CD4-positive, alpha-beta T cell (primary cell): Measurements from ENCODE around the gene GOPC. TPM values are rescaled to one million over a fixed set of nuclear protein-coding genes. Genes with fewer than 3 reads are reported as not detected.

ENCODE experiments used
- ATAC-seq: fragments of 200-7000 bp; cut with Tn5 transposase; one replicate; pipeline ENCODE4 v1.10.0; 2022; ENCODE audit warnings: mild to moderate bottlenecking; ENCODE audit not compliant: poor library complexity
- CTCF ChIA-PET: fragments of 350-600 bp; sonication (Branson Sonifier 250); formaldehyde crosslinking; loops from one replicate; lab custom pipeline; 2021; ENCODE audit warnings: antibody characterized with exemption, inconsistent platforms; lab: Charles Lee
- POLR2A ChIA-PET: fragments of 350-600 bp; sonication (Branson Sonifier 250); formaldehyde crosslinking; loops from one replicate; lab custom pipeline; 2021; ENCODE audit warnings: antibody characterized with exemption, inconsistent platforms; lab: Charles Lee
- DNase-seq, 14 experiments: peaks; one replicate each; pipeline ENCODE4 v3.0.0-alpha.2; 2013 to 2020; ENCODE audit warnings: mixed read lengths in 2 of 14
- H3K27ac ChIP-seq, 2 donors: one replicate each; pipeline versions ENCODE4 v1.5.1 to v1.7.0; 2013; ENCODE audit warnings: low read length in 2 of 2, low read depth in 1 of 2, mild to moderate bottlenecking in 1 of 2
- H3K27me3 ChIP-seq, 2 experiments: 1 replicate in 1 of 2; 2 replicates in 1 of 2; pipeline versions ENCODE4 v1.6.1 to v1.7.0; 2013; ENCODE audit warnings: low read length in 2 of 2, control low read depth in 1 of 2, mild to moderate bottlenecking in 1 of 2, moderate library complexity in 1 of 2; ENCODE audit not compliant: insufficient read depth in 2 of 2, control insufficient read depth in 1 of 2
- H3K36me3 ChIP-seq: one replicate; pipeline ENCODE4 v1.6.1; 2013; ENCODE audit warnings: low read length, control low read depth; ENCODE audit not compliant: insufficient read depth
- H3K4me1 ChIP-seq: one replicate; pipeline ENCODE4 v1.6.1; 2013; ENCODE audit warnings: low read length, control low read depth; ENCODE audit not compliant: insufficient read depth
- H3K4me3 ChIP-seq: one replicate; pipeline ENCODE4 v1.5.1; 2013; ENCODE audit warnings: mild to moderate bottlenecking, low read length, moderate library complexity
- H3K9me3 ChIP-seq, 2 experiments: 1 replicate in 1 of 2; 2 replicates in 1 of 2; pipeline versions ENCODE4 v1.6.1 to v1.7.0; 2013; ENCODE audit warnings: low read length in 2 of 2, mild to moderate bottlenecking in 2 of 2, control low read depth in 1 of 2, moderate library complexity in 1 of 2; ENCODE audit not compliant: control insufficient read depth in 1 of 2, insufficient read depth in 1 of 2
- H3K27ac Mint-ChIP-seq: one replicate; pipeline ENCODE4 v1.8.0; 2020; ENCODE audit warnings: mixed read lengths
- H3K27me3 Mint-ChIP-seq: one replicate; pipeline ENCODE4 v1.8.0; 2021; ENCODE audit warnings: mixed read lengths
- H3K36me3 Mint-ChIP-seq: one replicate; pipeline ENCODE4 v1.8.0; 2021; ENCODE audit warnings: low read depth, mixed read lengths
- H3K4me1 Mint-ChIP-seq: one replicate; pipeline ENCODE4 v1.8.0; 2021; ENCODE audit warnings: low read depth, mixed read lengths
- H3K4me3 Mint-ChIP-seq: one replicate; pipeline ENCODE4 v1.8.0; 2020; ENCODE audit warnings: mild to moderate bottlenecking, mixed read lengths
- H3K9me3 Mint-ChIP-seq: one replicate; pipeline ENCODE4 v1.8.0; 2020; ENCODE audit warnings: mixed read lengths
- CTCF ChIP-seq: fragments of 200-600 bp; IDR thresholded peaks from one replicate; pipeline ENCODE4 v1.8.0; 2022; ENCODE audit warnings: antibody characterized with exemption, mild to moderate bottlenecking
- intact Hi-C, 2 experiments: fragments of 100-400 bp; cut with DNase I in 1 of 2; cut with micrococcal nuclease in 1 of 2; formaldehyde crosslinking; loops; one replicate each; pipeline versions ENCODE4 v1.15.1 to v1.9.0; 2023 to 2025; cut with DNase I, micrococcal nuclease
- total RNA-seq, 174 experiments: library from RNA in 2 of 174; stranded (reverse) in 2 of 174; gene quantifications; one replicate each; pipeline ENCODE4 v1.2.3 and lab custom pipeline; 2021 to 2026

GOPC gene
- total RNA-seq, 2 experiments from 2014 or later, result 9.7 to 10.8 TPM

DNA sequence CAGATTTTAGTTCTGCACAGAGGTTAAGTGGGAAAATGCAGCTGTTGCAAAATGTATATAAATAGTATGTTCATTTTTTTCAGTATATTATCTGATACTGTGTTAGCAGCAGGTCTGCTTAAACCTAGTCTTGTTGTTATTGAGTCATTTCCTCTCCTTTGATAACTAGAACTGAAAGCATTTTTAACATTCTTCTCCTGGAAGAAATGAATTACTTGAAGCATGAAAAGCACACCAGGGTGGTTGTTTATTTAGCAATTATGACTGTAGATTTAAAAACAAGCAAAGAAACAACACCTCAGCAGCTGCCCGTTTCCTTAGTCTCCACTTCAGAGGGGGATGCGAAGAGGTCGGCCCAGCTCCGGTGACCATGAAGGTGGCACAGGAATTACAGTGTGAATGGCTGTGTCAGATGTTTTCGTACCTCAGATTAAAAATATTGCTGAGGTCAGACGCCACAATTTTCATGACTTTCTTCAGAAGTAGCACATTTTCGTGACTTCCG lies 53.5 kb downstream of the GOPC start:
- peaks cover 36% of the 10 kb centered on the region for H3K4me1 ChIP-seq
- peak in 7 of 14 experiments; percentile 10 to 66 (median 47) for DNase-seq
- H3K27me3 ChIP-seq, result no peaks in the 10 kb centered on the region
- ChIA-PET CTCF (interaction anchor here (2.8 kb wide), 1 partner anchor 99 kb away, joined by 13 read pairs; no protein-coding TSS in a partner anchor), POLR2A (interaction anchor here (0.6 to 3.5 kb wide), 10 partner anchors 13 to 1161 kb away, joined by 3 to 37 read pairs (median 3); partner anchors contain the start of genes DCBLD1 and GOPC)
- Mint-ChIP-seq H3K4me3 (peak overlapping the region; percentile 82), H3K27ac (peak overlapping the region; percentile 81), H3K27me3 (no peaks in the 10 kb centered on the region), H3K36me3 (no peaks in the 10 kb centered on the region), H3K4me1 (peaks cover 43% of the 10 kb centered on the region), H3K9me3 (no peaks in the 10 kb centered on the region)
- no peaks in the 10 kb centered on the region for H3K9me3 ChIP-seq
- TF ChIP-seq CTCF, result no peak
- H3K36me3 ChIP-seq, result no peaks in the 10 kb centered on the region
- intact Hi-C loops, result loop anchor here (2.0 to 5.0 kb wide), 2 partner anchors 54 to 67 kb away; partner anchors contain the start of genes DCBLD1 (in 1 of the 2) and GOPC (in 1 of the 2)
- ATAC-seq, result peak; percentile 69
- peak overlapping the region; percentile 19 to 68 for H3K27ac ChIP-seq
- H3K4me3 ChIP-seq, result peak overlapping the region; percentile 75

DNA sequence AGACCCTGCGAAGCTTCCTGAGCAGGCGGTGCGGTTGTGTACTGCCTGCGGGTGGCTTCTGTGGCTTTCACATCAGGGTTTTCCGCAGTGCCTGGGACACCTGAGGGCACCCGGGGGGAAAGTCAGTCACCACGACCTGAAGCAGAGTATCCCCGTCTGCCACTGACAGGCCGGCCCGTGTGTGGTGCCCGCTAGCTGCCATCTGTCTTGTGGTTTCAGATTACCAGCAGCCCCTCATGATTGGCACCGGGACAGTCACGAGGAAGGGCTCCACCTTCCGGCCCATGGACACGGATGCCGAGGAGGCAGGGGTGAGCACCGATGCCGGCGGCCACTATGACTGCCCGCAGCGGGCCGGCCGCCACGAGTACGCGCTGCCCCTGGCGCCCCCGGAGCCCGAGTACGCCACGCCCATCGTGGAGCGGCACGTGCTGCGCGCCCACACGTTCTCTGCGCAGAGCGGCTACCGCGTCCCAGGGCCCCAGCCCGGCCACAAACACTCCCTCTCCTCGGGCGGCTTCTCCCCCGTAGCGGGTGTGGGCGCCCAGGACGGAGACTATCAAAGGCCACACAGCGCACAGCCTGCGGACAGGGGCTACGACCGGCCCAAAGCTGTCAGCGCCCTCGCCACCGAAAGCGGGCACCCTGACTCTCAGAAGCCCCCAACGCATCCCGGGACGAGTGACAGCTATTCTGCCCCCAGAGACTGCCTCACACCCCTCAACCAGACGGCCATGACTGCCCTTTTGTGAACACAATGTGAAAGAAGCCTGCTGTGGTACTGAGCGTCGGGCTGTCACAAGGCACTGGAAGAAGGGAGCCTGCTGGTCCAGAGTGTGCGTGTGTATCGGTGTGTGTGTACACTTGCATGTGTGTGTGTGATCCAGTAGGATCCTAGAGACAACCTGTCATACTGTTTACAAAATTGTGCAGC lies 54.4 kb downstream of the GOPC start:
- intact Hi-C loops, result loop anchor here (2.0 to 5.0 kb wide), 2 partner anchors 55 to 66 kb away; partner anchors contain the start of genes DCBLD1 (in 1 of the 2) and GOPC (in 1 of the 2)
- ATAC-seq (peak; percentile 50), DNase-seq (peak; percentile 15 to 75 (median 36))
- Mint-ChIP-seq H3K36me3 (no peaks in the 10 kb centered on the region), H3K4me1 (peaks cover 43% of the 10 kb centered on the region), H3K9me3 (no peaks in the 10 kb centered on the region), H3K27me3 (no peaks in the 10 kb centered on the region), H3K27ac (peak overlapping the region; percentile 81), H3K4me3 (peak overlapping the region; percentile 82)
- no peak for TF ChIP-seq CTCF
- H3K4me1 ChIP-seq, result peaks cover 36% of the 10 kb centered on the region
- peak overlapping the region; percentile 14 to 49 for H3K27ac ChIP-seq
- ChIA-PET CTCF (interaction anchor here (2.8 kb wide), 1 partner anchor 98 kb away, joined by 13 read pairs; no protein-coding TSS in a partner anchor), POLR2A (interaction anchor here (0.7 to 3.5 kb wide), 11 partner anchors 14 to 1162 kb away, joined by 3 to 37 read pairs (median 3); partner anchors contain the start of genes DCBLD1 and GOPC)
- H3K4me3 ChIP-seq, result peak overlapping the region; percentile 75
- no peaks in the 10 kb centered on the region for H3K27me3 ChIP-seq
- no peaks in the 10 kb centered on the region for H3K9me3 ChIP-seq
- no peaks in the 10 kb centered on the region for H3K36me3 ChIP-seq

- peak overlapping the region; percentile 74 for H3K4me3 Mint-ChIP-seq
- CTCF ChIA-PET, result no interaction called here
- H3K4me1 Mint-ChIP-seq, result peaks cover 43% of the 10 kb centered on the region
- no peak overlapping the region for H3K27ac ChIP-seq
- TF ChIP-seq CTCF, result no peak
- no peaks in the 10 kb centered on the region for H3K36me3 ChIP-seq
- H3K36me3 Mint-ChIP-seq, result no peaks in the 10 kb centered on the region
- intact Hi-C loops, result loop anchor here in 1 of 2 experiments (5.0 kb wide), 1 partner anchor 64 kb away; the partner anchor contains the start of gene DCBLD1
- H3K27ac Mint-ChIP-seq, result peak overlapping the region; percentile 13
- H3K27me3 Mint-ChIP-seq, result no peaks in the 10 kb centered on the region
- H3K9me3 ChIP-seq, result no peaks in the 10 kb centered on the region
- H3K4me3 ChIP-seq, result no peak overlapping the region
- no peaks in the 10 kb centered on the region for H3K27me3 ChIP-seq
- H3K9me3 Mint-ChIP-seq, result no peaks in the 10 kb centered on the region
- no peak for DNase-seq
- POLR2A ChIA-PET, result interaction anchor here (1.1 to 3.5 kb wide), 4 partner anchors 55 to 1446 kb away, joined by 3 to 37 read pairs (median 4); partner anchors contain the start of gene GOPC
- ATAC-seq, result no peak
- peaks cover 36% of the 10 kb centered on the region for H3K4me1 ChIP-seq
Observed at GRCh38 chr6:117546674-117547073, 55.6 kb downstream of the GOPC start.
